CD4-positive, alpha-beta T cell treated with Interleukin-21 for 1 hour (primary cell): Measurements from ENCODE around the gene CSTF1.
A peak's percentile ranks its signal among the peaks of the same experiment; 100 is the strongest.
"Not testable (repeated sequence)": the region's sequence is repeated elsewhere in the genome, so short reads cannot be mapped to it uniquely, and the experiment has no call there.

Experiments
- DNase-seq: peaks from one replicate; pipeline ENCODE4 v3.0.0-alpha.2; 2020

Gene CSTF1

GRCh38 chr20:56371977-56372376 lies 20.5 kb upstream of the CSTF1 start:
- no peak for DNase-seq

- no peak for DNase-seq
These were observed 19.6 kb upstream of the CSTF1 start for GRCh38 chr20:56372850-56373249.

GRCh38 chr20:56373942-56374341 lies 18.5 kb upstream of the CSTF1 start:
- DNase-seq, result peak; percentile 26

GRCh38 chr20:56376331-56376730 lies 16.1 kb upstream of the CSTF1 start:
- DNase-seq, result no peak

GRCh38 chr20:56378386-56378785 lies 14.1 kb upstream of the CSTF1 start:
- no peak for DNase-seq

- no peak for DNase-seq
These were observed 12.1 kb upstream of the CSTF1 start for GRCh38 chr20:56380375-56380774.

- DNase-seq, result no peak
These were observed 10.9 kb upstream of the CSTF1 start for GRCh38 chr20:56381501-56381900.

GRCh38 chr20:56382696-56383095 lies 9.7 kb upstream of the CSTF1 start:
- DNase-seq, result no peak

- DNase-seq, result no peak
These were observed 9.1 kb upstream of the CSTF1 start for GRCh38 chr20:56383334-56383733.

- DNase-seq, result no peak
These were observed 7.3 kb upstream of the CSTF1 start for GRCh38 chr20:56385130-56385529.

GRCh38 chr20:56386219-56386618 lies 6.2 kb upstream of the CSTF1 start:
- no peak for DNase-seq

GRCh38 chr20:56388882-56389281 lies 3.6 kb upstream of the CSTF1 start:
- no peak for DNase-seq

GRCh38 chr20:56389807-56390206 lies 2.6 kb upstream of the CSTF1 start:
- no peak for DNase-seq

- DNase-seq, result not testable (repeated sequence)
These were observed 2.0 kb upstream of the CSTF1 start for GRCh38 chr20:56390396-56390795.

- DNase-seq, result no peak
These were observed 1.4 kb upstream of the CSTF1 start for GRCh38 chr20:56391037-56391436.

- DNase-seq, result no peak
These were observed 781 bp upstream of the CSTF1 start for GRCh38 chr20:56391596-56392131.

GRCh38 chr20:56392881-56393482 lies 537 bp downstream of the CSTF1 start:
- peak; percentile 57 for DNase-seq

- DNase-seq, result no peak
These were observed 1.2 kb downstream of the CSTF1 start for GRCh38 chr20:56393653-56394052.

GRCh38 chr20:56395166-56395565 lies 2.7 kb downstream of the CSTF1 start:
- DNase-seq, result no peak

GRCh38 chr20:56400001-56400640 lies 7.7 kb downstream of the CSTF1 start:
- peak; percentile 80 for DNase-seq

- no peak for DNase-seq
These were observed 11.0 kb downstream of the CSTF1 start for GRCh38 chr20:56403465-56403864.

- not testable (repeated sequence) for DNase-seq
These were observed 12.9 kb downstream of the CSTF1 start for GRCh38 chr20:56405356-56405755.

GRCh38 chr20:56406910-56407309 lies 14.5 kb downstream of the CSTF1 start:
- DNase-seq, result no peak

- no peak for DNase-seq
These were observed 17.1 kb downstream of the CSTF1 start for GRCh38 chr20:56409521-56409920.

- no peak for DNase-seq
These were observed 17.5 kb downstream of the CSTF1 start for GRCh38 chr20:56409956-56410355.
